GM10248 (cell line): Measurements from ENCODE around the gene RBM47.
"Not testable (repeated sequence)": the region's sequence is repeated elsewhere in the genome, so short reads cannot be mapped to it uniquely, and the experiment has no call there.

Experiments
- CTCF ChIA-PET: fragments of 300-600 bp; sonication (Branson Sonifier 250); formaldehyde crosslinking; extraction: SDS; loops from one replicate; lab custom pipeline; 2021; ENCODE audit warnings: antibody characterized with exemption; lab: Yijun Ruan, JAX
- POLR2A ChIA-PET: fragments of 350-650 bp; sonication (Branson Sonifier 250); formaldehyde crosslinking; extraction: SDS; loops from one replicate; lab custom pipeline; 2020; ENCODE audit warnings: antibody characterized with exemption; lab: Yijun Ruan, JAX
- DNase-seq: peaks from one replicate; pipeline ENCODE4 v3.0.0; 2012; ENCODE audit errors: extremely low spot score
- TF ChIP-seq, protein P1 (sequence below): IDR thresholded peaks from 2 replicates; pipeline ENCODE4 v1.5.1; 2012; ENCODE audit warnings: mild to moderate bottlenecking, low read depth; ENCODE audit errors: extremely low read depth, missing control alignments, control extremely low read depth

Gene RBM47

DNA sequence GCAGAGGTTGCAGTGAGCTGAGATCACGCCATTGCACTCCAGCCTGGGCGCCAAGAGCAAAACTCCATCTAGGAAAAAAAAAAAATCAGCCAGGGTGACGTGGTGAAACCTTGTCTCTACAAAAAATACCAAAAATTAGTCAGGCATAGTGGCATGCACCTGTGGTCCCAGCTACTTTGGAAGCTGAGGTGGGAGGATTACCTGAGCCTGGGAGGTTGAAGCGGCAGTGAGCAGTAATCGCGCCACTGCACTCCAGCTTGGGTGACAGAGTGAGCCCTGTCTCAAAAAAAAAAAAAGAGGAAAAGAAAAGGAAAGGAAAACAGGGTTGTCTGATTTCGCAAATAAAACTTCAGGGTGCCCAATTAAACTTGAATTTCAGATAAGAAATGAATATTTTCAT is 106.1 kb downstream of the RBM47 start:
- CTCF ChIA-PET = interaction anchor here (0.7 kb wide), 1 partner anchor 63 kb away, joined by 3 read pairs; no protein-coding TSS in a partner anchor
- DNase-seq = no peak

DNA sequence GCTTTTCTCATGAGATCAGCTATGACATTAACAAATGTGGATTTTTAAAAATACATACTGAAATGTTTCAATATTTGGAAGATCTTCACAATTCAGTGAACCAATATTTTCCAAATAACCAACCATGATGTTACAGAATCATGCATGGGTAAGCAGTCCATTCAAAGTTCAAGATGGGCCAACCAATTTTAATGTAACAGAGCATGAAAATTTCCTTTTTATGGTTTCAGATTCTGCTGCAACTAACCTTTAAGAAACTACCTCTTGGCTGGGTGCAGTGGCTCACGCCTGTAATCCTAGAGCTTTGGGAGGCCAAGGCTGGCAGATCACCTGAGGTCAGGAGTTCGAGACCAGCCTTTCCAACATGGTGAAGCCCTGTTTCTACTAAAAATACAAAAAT is 107.7 kb downstream of the RBM47 start:
- DNase-seq = no peak
- POLR2A ChIA-PET = no interaction called here
- TF ChIP-seq, protein P1, sequence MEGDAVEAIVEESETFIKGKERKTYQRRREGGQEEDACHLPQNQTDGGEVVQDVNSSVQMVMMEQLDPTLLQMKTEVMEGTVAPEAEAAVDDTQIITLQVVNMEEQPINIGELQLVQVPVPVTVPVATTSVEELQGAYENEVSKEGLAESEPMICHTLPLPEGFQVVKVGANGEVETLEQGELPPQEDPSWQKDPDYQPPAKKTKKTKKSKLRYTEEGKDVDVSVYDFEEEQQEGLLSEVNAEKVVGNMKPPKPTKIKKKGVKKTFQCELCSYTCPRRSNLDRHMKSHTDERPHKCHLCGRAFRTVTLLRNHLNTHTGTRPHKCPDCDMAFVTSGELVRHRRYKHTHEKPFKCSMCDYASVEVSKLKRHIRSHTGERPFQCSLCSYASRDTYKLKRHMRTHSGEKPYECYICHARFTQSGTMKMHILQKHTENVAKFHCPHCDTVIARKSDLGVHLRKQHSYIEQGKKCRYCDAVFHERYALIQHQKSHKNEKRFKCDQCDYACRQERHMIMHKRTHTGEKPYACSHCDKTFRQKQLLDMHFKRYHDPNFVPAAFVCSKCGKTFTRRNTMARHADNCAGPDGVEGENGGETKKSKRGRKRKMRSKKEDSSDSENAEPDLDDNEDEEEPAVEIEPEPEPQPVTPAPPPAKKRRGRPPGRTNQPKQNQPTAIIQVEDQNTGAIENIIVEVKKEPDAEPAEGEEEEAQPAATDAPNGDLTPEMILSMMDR = no peak
- CTCF ChIA-PET = interaction anchor here (1.8 kb wide), 1 partner anchor 9 kb away, joined by 6 read pairs; no protein-coding TSS in a partner anchor

More for the DNA sequence above, 106.1 kb downstream of the RBM47 start:
- POLR2A ChIA-PET = no interaction called here
- TF ChIP-seq, protein P1 = no peak

DNA sequence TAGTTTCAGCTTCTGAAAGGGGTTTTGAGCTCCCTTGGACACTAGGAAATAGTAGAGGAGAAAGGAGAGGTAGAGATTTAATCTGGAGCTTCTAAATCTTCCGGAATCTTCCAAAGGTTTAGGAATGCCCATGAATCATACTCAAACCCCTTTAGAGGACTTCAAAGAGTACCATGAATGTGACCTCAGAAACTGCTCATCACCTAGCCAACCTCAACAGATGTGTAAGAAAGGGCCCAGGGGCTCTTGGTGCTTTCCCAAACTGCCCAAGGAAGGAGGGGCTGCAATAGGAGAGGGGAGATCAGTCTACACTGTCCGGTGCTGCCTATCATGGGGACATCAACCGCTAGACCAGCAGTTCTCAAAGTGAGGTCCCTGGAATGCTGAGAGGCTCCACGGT is 109.1 kb downstream of the RBM47 start:
- TF ChIP-seq, protein P1 = no peak
- POLR2A ChIA-PET = interaction anchor here (0.6 kb wide), 1 partner anchor 9 kb away, joined by 3 read pairs; no protein-coding TSS in a partner anchor
- DNase-seq = no peak
- CTCF ChIA-PET = interaction anchor here (1.4 kb wide), 1 partner anchor 11 kb away, joined by 4 read pairs; no protein-coding TSS in a partner anchor

DNA sequence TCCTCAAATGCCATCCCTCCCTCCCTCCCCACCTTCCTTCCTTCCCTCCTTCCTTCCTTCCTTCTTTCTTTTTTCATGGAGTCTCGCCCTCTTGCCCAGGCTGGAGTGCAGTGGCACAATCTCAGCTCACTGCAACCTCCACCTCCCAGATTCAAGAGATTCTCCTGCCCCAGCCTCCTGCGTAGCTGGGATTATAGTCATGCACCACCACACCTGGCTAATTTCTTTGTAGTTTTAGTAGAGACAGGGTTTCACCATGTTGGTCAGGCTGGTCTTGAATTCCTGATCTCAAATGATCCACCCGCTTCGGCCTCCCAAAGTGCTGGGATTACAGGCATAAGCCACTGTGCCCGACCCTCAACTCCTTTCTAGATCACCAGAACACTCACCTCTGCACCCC is 112.6 kb downstream of the RBM47 start:
- POLR2A ChIA-PET, CTCF ChIA-PET, DNase-seq: not testable (repeated sequence)

DNA sequence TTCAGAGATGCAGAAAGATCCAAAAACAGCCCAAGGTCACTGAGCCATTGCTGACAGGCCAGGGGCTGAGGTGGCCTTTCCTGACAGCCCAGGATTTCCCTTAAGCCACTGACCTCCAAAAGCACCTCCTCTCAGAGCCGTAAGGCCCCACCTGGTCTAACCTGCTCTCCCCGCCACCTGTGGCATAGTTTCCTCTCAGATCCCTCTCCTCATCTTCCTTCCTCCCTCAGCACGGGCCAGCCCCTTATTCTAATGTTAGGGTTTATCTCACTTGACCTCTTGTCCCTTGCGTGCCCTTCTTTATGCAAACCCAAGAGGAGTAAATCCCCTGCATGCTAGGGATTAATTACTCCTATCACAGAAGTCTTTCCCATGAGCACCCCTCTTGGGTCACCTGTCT is 113.0 kb downstream of the RBM47 start:
- TF ChIP-seq, protein P1 = no peak
- ChIA-PET POLR2A (no interaction called here), CTCF (no interaction called here)
- DNase-seq = peak; percentile 37

DNA sequence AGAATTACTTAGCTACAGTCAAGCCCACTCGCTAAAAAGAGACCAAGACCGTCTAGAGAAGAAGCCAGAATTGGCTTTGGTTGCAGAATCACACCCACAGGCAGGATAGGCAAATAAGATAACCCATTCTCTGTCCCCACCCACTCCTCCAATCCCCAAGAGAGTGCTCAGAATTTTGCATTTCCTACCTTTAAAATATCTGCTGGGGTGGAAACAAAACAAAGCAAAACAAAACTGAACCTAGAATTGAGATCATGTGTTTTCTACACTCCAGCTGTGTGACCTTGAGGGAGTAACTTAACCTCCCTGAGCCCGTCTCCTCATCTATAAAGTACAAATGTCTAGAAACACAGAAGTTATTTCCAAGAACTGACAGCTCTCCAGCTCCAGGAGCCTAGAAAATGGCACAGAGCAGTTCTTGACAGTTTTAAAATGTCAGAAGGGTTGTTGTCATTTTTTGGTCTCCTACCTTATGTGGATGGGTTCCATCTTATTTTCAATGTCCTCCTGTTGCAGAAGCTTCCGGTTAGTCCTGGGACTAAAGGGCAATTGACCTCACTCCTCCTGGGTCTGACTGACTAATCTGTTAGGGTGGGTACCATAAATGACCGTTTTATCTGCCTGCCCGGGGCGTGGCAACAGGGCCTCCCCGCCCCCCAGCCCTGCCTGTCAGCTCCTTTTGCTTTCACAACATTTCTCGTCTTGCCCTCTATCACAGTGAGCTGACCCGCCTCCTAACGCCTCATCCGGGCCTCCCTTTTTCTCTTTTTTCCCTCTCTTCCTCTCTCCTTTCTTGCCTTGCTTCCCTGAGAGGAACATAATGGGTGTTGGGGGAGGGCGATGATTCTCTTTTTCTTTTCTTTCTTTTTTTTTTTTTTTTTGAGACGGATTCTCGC is 114.0 kb downstream of the RBM47 start:
- POLR2A ChIA-PET = interaction anchor here (0.6 kb wide), 1 partner anchor 14 kb away, joined by 6 read pairs; no protein-coding TSS in a partner anchor
- TF ChIP-seq, protein P1 = no peak
- DNase-seq = peak; percentile 84
- CTCF ChIA-PET = interaction anchor here (0.9 to 2.3 kb wide), 3 partner anchors 10 to 31 kb away, joined by 3 to 11 read pairs (median 4); no protein-coding TSS in a partner anchor

DNA sequence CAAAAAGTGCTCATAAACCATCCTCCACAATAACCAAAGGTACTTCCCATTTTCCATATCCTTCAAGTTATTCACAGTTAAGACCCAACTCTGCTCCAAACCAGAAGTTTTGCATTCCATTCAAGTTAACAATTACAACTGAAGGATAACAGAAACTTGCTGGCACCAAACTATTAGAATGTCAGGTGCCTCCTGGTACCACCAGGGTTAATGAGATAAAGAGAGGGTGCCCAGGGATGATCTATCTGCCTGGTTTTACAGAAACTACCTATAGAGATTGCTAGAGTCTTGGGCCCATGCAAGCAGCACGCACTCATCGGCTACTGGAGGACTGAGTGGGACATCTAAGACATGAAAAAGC is 114.6 kb downstream of the RBM47 start:
- ChIA-PET CTCF (interaction anchor here (0.9 to 2.3 kb wide), 3 partner anchors 11 to 31 kb away, joined by 3 to 11 read pairs (median 4); no protein-coding TSS in a partner anchor), POLR2A (no interaction called here)
- DNase-seq = no peak
- TF ChIP-seq, protein P1 = no peak
